Measurements from ENCODE around the gene RCBTB1.

Gene RCBTB1

GRCh38 chr13:49545661-49546060 is 39.7 kb downstream of the RCBTB1 start:
- TF ChIP-seq, protein P1, sequence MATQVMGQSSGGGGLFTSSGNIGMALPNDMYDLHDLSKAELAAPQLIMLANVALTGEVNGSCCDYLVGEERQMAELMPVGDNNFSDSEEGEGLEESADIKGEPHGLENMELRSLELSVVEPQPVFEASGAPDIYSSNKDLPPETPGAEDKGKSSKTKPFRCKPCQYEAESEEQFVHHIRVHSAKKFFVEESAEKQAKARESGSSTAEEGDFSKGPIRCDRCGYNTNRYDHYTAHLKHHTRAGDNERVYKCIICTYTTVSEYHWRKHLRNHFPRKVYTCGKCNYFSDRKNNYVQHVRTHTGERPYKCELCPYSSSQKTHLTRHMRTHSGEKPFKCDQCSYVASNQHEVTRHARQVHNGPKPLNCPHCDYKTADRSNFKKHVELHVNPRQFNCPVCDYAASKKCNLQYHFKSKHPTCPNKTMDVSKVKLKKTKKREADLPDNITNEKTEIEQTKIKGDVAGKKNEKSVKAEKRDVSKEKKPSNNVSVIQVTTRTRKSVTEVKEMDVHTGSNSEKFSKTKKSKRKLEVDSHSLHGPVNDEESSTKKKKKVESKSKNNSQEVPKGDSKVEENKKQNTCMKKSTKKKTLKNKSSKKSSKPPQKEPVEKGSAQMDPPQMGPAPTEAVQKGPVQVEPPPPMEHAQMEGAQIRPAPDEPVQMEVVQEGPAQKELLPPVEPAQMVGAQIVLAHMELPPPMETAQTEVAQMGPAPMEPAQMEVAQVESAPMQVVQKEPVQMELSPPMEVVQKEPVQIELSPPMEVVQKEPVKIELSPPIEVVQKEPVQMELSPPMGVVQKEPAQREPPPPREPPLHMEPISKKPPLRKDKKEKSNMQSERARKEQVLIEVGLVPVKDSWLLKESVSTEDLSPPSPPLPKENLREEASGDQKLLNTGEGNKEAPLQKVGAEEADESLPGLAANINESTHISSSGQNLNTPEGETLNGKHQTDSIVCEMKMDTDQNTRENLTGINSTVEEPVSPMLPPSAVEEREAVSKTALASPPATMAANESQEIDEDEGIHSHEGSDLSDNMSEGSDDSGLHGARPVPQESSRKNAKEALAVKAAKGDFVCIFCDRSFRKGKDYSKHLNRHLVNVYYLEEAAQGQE (IDR thresholded peaks at IDR 0.05; ENCODE audit: low read depth), result no peak
- TF ChIP-seq FOXM1 (IDR thresholded peaks at IDR 0.05; ENCODE audit: borderline replicate concordance, low read depth), result no peak
- no peak for TF ChIP-seq MAX (IDR thresholded peaks at IDR 0.05)
- TF ChIP-seq CEBPB (IDR thresholded peaks at IDR 0.05), result no peak
- TF ChIP-seq TAF1 (IDR thresholded peaks at IDR 0.05; ENCODE audit: low read depth), result no peak
- no peak for TF ChIP-seq ZBTB7A (IDR thresholded peaks at IDR 0.05; ENCODE audit: low read depth)
- no peak for TF ChIP-seq TEAD4 (IDR thresholded peaks at IDR 0.05)
- no peak for TF ChIP-seq TCF12 (IDR thresholded peaks at IDR 0.05; ENCODE audit: low read depth)
- TF ChIP-seq CREB1 (IDR thresholded peaks at IDR 0.05; ENCODE audit: low read depth), result no peak

DNA sequence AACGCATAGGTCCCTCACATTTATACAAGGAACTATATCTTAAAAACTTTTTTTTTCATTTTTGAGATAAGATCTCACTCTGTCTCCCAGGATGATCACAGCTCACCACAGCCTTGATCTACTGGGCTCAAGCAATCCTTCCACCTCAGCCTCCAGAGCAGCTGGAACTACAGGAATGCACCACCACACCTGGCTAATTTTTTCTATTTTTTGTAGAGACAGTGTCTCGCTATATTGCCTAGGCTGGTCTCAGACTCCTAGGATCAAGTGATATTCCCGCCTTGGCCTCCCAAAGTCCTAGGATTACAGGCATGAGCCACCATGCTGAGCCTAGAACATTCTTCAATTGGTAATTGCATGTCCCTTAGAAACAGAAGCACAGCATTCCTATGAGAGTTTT is 41.7 kb downstream of the RCBTB1 start:
- TF ChIP-seq FOXM1 (IDR thresholded peaks at IDR 0.05; ENCODE audit: borderline replicate concordance, low read depth), result no peak

GRCh38 chr13:49540552-49540951 is 44.8 kb downstream of the RCBTB1 start:
- TF ChIP-seq EGR1 (IDR thresholded peaks at IDR 0.05) (no peak), EP300 (IDR thresholded peaks at IDR 0.05; ENCODE audit: borderline replicate concordance) (no peak), FOXM1 (IDR thresholded peaks at IDR 0.05; ENCODE audit: borderline replicate concordance, low read depth) (no peak), TCF12 (IDR thresholded peaks at IDR 0.05; ENCODE audit: low read depth) (no peak), TAF1 (IDR thresholded peaks at IDR 0.05; ENCODE audit: low read depth) (no peak), NFIC (IDR thresholded peaks at IDR 0.05) (no peak), TEAD4 (IDR thresholded peaks at IDR 0.05) (no peak), ZBTB7A (IDR thresholded peaks at IDR 0.05; ENCODE audit: low read depth) (no peak), RAD21 (IDR thresholded peaks at IDR 0.05; ENCODE audit: low read depth) (no peak), MAX (IDR thresholded peaks at IDR 0.05) (no peak), CREB1 (IDR thresholded peaks at IDR 0.05; ENCODE audit: low read depth) (no peak), YY1 (IDR thresholded peaks at IDR 0.05; ENCODE audit: low read depth) (no peak), CEBPB (IDR thresholded peaks at IDR 0.05) (no peak)
- TF ChIP-seq, protein P1 (IDR thresholded peaks at IDR 0.05; ENCODE audit: low read depth), result no peak
- TF ChIP-seq, protein P2, sequence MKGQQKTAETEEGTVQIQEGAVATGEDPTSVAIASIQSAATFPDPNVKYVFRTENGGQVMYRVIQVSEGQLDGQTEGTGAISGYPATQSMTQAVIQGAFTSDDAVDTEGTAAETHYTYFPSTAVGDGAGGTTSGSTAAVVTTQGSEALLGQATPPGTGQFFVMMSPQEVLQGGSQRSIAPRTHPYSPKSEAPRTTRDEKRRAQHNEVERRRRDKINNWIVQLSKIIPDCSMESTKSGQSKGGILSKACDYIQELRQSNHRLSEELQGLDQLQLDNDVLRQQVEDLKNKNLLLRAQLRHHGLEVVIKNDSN (IDR thresholded peaks at IDR 0.05), result no peak

GRCh38 chr13:49539746-49540145 is 45.6 kb downstream of the RCBTB1 start:
- TF ChIP-seq, protein P2 (IDR thresholded peaks at IDR 0.05), result no peak
- TF ChIP-seq, protein P1 (IDR thresholded peaks at IDR 0.05; ENCODE audit: low read depth), result no peak
- TF ChIP-seq TCF12 (IDR thresholded peaks at IDR 0.05; ENCODE audit: low read depth), result no peak
- TF ChIP-seq TAF1 (IDR thresholded peaks at IDR 0.05; ENCODE audit: low read depth), result no peak
- TF ChIP-seq ZBTB7A (IDR thresholded peaks at IDR 0.05; ENCODE audit: low read depth), result no peak
- no peak for TF ChIP-seq EP300 (IDR thresholded peaks at IDR 0.05; ENCODE audit: borderline replicate concordance)
- TF ChIP-seq CEBPB (IDR thresholded peaks at IDR 0.05), result no peak
- no peak for TF ChIP-seq MAX (IDR thresholded peaks at IDR 0.05)

DNA sequence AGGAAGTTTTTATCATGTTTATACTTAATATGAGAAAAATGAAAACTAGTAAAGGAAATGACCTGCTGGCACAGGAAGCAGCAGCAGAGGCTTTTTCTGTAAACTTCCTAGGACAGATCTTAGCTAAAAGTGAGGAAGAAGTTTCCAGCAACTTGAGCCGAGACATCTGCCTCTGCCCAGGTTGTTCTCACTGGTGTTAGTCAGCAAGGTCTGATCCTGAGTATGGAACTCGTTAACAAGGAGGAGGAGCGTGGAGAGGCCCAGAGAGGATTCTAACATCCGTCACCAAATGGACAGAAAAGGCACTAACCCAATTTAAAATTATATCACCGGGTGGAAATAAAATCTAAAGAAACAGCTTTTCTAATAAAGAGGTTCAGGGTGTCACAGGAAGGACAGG is 46.0 kb downstream of the RCBTB1 start:
- no peak for TF ChIP-seq EP300 (IDR thresholded peaks at IDR 0.05; ENCODE audit: borderline replicate concordance)
- TF ChIP-seq, protein P2 (IDR thresholded peaks at IDR 0.05), result no peak
- no peak for TF ChIP-seq NFIC (IDR thresholded peaks at IDR 0.05)
- no peak for TF ChIP-seq CEBPB (IDR thresholded peaks at IDR 0.05)
- no peak for TF ChIP-seq TEAD4 (IDR thresholded peaks at IDR 0.05)
- TF ChIP-seq, protein P1 (IDR thresholded peaks at IDR 0.05; ENCODE audit: low read depth), result no peak
- no peak for TF ChIP-seq MAX (IDR thresholded peaks at IDR 0.05)

Data from Ishikawa (cell line).